ENCODE results near the gene ZNF605. TPM values are rescaled to one million over a fixed set of nuclear protein-coding genes. Genes with fewer than 3 reads are reported as not detected.

ZNF605 gene
- total and polyA plus RNA-seq, 10 of the 15 experiments (the other 5 are each of a cell fraction or from before 2014, with no cell fraction given), result 0.95 to 4.8 (median 2.5) TPM

DNA sequence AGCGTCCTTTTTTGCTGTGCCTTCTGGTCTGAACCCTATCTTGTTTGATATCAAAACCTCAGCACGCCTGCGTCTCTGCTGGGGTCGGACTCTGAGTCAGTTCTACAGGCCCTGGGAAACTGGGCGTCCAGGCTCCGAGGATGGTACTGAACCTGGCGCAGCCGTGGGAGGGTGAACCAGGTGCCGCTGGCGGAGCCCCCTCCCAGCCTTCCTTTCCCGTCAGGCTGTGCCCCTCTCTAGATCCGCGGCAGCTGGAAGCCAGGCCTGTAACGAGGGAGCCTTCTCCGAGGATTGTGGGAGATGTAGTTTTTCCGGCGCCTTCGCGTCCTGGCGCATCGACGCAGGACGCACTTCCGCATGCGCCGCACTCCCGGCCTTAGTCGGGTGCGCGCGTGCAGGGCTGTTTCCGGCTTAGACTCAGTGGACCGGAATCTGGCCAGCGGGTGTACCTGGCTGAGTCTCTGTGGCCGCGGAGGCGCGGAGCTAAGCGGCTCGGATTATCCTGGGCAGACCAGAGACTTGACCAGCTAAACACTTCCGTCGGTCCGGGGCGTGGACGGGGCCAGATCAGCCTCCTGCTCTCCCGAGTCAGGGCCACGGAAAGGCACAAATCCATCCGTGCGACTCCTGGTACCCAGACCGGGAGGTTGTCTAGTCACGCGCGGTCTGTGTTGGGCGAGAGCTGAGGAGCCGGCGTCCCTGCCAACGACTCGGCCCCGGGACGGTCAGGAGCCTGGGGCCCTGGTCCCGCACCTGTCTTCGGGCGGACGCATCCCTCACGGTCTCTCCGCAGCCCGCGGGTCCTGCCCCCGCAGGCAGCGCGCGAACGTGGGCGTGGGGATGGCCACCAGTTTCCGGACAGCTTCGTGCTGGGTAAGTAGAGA lies 30.1 kb upstream of the ZNF605 start, which contains the start of gene ZNF26 (continued):
- TF ChIP-seq, protein P1, sequence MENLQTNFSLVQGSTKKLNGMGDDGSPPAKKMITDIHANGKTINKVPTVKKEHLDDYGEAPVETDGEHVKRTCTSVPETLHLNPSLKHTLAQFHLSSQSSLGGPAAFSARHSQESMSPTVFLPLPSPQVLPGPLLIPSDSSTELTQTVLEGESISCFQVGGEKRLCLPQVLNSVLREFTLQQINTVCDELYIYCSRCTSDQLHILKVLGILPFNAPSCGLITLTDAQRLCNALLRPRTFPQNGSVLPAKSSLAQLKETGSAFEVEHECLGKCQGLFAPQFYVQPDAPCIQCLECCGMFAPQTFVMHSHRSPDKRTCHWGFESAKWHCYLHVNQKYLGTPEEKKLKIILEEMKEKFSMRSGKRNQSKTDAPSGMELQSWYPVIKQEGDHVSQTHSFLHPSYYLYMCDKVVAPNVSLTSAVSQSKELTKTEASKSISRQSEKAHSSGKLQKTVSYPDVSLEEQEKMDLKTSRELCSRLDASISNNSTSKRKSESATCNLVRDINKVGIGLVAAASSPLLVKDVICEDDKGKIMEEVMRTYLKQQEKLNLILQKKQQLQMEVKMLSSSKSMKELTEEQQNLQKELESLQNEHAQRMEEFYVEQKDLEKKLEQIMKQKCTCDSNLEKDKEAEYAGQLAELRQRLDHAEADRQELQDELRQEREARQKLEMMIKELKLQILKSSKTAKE (IDR thresholded peaks at IDR 0.05; ENCODE audit: low read depth, poor library complexity, severe bottlenecking), result no peak
- TF ChIP-seq NBN (IDR thresholded peaks at IDR 0.05), result peak; percentile 79; the same call in 1 of the 2 replicates
- 0 out of 2 replicates have a peak, but pooled peaks have one; percentile 59 for TF ChIP-seq RB1 (IDR thresholded peaks at IDR 0.05; ENCODE audit: borderline replicate concordance)
- no peak for TF ChIP-seq ESRRA (IDR thresholded peaks at IDR 0.05; ENCODE audit: low read length)
- TF ChIP-seq, protein P2, sequence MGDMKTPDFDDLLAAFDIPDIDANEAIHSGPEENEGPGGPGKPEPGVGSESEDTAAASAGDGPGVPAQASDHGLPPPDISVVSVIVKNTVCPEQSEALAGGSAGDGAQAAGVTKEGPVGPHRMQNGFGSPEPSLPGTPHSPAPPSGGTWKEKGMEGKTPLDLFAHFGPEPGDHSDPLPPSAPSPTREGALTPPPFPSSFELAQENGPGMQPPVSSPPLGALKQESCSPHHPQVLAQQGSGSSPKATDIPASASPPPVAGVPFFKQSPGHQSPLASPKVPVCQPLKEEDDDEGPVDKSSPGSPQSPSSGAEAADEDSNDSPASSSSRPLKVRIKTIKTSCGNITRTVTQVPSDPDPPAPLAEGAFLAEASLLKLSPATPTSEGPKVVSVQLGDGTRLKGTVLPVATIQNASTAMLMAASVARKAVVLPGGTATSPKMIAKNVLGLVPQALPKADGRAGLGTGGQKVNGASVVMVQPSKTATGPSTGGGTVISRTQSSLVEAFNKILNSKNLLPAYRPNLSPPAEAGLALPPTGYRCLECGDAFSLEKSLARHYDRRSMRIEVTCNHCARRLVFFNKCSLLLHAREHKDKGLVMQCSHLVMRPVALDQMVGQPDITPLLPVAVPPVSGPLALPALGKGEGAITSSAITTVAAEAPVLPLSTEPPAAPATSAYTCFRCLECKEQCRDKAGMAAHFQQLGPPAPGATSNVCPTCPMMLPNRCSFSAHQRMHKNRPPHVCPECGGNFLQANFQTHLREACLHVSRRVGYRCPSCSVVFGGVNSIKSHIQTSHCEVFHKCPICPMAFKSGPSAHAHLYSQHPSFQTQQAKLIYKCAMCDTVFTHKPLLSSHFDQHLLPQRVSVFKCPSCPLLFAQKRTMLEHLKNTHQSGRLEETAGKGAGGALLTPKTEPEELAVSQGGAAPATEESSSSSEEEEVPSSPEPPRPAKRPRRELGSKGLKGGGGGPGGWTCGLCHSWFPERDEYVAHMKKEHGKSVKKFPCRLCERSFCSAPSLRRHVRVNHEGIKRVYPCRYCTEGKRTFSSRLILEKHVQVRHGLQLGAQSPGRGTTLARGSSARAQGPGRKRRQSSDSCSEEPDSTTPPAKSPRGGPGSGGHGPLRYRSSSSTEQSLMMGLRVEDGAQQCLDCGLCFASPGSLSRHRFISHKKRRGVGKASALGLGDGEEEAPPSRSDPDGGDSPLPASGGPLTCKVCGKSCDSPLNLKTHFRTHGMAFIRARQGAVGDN (IDR thresholded peaks at IDR 0.05), result no peak; the same call in 1 of the 2 replicates
- TF ChIP-seq KLF5 (IDR thresholded peaks at IDR 0.05; ENCODE audit: partially characterized antibody), result no peak
- TF ChIP-seq NR2C1 (IDR thresholded peaks at IDR 0.05), result peak; percentile 80
- no peak for TF ChIP-seq TBL1XR1 (IDR thresholded peaks at IDR 0.05; ENCODE audit: low read depth, low read length)
- TF ChIP-seq SIN3A (IDR thresholded peaks at IDR 0.05; ENCODE audit: low read depth, low read length), result peak; percentile 90
- TF ChIP-seq, protein P3, sequence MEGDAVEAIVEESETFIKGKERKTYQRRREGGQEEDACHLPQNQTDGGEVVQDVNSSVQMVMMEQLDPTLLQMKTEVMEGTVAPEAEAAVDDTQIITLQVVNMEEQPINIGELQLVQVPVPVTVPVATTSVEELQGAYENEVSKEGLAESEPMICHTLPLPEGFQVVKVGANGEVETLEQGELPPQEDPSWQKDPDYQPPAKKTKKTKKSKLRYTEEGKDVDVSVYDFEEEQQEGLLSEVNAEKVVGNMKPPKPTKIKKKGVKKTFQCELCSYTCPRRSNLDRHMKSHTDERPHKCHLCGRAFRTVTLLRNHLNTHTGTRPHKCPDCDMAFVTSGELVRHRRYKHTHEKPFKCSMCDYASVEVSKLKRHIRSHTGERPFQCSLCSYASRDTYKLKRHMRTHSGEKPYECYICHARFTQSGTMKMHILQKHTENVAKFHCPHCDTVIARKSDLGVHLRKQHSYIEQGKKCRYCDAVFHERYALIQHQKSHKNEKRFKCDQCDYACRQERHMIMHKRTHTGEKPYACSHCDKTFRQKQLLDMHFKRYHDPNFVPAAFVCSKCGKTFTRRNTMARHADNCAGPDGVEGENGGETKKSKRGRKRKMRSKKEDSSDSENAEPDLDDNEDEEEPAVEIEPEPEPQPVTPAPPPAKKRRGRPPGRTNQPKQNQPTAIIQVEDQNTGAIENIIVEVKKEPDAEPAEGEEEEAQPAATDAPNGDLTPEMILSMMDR (IDR thresholded peaks at IDR 0.05 in 2 of 3, conservative IDR thresholded peaks at IDR 0.05 in 1 of 3; ENCODE audit: control insufficient read depth in 2 of 3, extremely low read depth in 1 of 3, insufficient read depth in 1 of 3, low read depth in 3 of 3, low read length in 3 of 3), result no peak
- 0 out of 2 replicates have a peak, but pooled peaks have one; percentile 38 for TF ChIP-seq TCF12 (IDR thresholded peaks at IDR 0.05; ENCODE audit: low read depth, low read length)
- TF ChIP-seq, protein P4, sequence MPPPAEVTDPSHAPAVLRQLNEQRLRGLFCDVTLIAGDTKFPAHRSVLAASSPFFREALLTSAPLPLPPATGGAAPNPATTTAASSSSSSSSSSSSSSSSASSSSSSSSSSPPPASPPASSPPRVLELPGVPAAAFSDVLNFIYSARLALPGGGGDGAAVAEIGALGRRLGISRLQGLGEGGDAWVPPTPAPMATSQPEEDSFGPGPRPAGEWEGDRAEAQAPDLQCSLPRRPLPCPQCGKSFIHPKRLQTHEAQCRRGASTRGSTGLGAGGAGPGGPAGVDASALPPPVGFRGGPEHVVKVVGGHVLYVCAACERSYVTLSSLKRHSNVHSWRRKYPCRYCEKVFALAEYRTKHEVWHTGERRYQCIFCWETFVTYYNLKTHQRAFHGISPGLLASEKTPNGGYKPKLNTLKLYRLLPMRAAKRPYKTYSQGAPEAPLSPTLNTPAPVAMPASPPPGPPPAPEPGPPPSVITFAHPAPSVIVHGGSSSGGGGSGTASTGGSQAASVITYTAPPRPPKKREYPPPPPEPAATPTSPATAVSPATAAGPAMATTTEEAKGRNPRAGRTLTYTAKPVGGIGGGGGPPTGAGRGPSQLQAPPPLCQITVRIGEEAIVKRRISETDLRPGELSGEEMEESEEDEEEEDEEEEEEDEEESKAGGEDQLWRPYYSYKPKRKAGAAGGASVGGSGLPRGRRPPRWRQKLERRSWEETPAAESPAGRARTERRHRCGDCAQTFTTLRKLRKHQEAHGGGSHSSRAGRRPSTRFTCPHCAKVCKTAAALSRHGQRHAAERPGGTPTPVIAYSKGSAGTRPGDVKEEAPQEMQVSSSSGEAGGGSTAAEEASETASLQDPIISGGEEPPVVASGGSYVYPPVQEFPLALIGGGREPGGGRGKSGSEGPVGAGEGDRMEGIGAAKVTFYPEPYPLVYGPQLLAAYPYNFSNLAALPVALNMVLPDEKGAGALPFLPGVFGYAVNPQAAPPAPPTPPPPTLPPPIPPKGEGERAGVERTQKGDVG (CRISPR knock-in tag; IDR thresholded peaks at IDR 0.05), result no peak
- no peak for TF ChIP-seq NFYB (IDR thresholded peaks at IDR 0.05; ENCODE audit: insufficient read depth, low read depth, low read length)
- TF ChIP-seq JUNB (IDR thresholded peaks at IDR 0.05), result no peak

Measured in GM12878 (cell line).